T-helper 2 cell (primary cell): ENCODE results near the gene PHC2.

ENCODE experiments used
- DNase-seq, 5 experiments: peaks; one replicate each; pipeline versions ENCODE4 v3.0.0 to v3.0.0-alpha.2; 2012 to 2022

Gene PHC2

DNA sequence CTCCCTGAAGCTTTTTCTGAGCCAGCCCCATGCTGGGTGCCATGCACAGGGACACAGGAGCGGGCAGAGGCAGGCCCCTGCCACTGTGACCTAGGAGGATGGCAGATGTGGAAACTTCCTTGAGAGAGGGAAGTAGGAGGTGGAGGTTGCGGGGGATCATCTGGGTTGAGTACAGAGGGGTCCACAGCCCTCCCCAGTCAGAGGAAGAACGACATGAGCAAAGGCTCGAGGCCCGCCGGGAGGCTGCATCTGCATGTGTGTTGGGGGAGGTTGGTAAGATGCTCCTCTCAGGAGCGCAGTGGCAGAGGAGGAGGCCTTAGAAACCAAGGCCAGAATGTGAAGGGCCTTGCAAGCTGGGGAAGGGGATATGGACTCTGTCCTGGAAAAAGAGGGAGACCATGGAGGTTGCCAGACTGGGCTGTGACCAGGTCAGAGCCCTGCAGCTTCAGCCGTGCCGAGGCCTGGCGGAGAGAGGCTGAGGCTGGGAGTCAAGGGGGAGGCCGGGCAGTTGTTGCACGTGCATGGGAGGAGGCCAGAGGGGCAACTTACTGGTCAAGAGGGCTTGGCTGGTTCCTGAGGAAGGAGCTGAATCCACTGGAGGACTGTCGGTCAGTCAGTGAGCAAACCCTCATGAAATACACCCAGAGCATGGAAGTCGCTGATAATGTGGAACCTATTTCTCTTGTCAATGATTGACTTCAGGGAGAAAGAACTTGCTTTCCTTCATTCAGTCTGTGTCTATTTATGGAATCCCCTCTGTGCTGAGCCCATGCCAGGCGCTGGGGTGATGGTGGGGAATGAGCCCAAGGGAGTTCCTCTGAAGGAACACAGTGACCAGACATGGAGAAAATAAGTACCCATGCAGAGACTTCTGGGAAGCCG, 141.7 kb downstream of the PHC2 start:
- DNase-seq = no peak

DNA sequence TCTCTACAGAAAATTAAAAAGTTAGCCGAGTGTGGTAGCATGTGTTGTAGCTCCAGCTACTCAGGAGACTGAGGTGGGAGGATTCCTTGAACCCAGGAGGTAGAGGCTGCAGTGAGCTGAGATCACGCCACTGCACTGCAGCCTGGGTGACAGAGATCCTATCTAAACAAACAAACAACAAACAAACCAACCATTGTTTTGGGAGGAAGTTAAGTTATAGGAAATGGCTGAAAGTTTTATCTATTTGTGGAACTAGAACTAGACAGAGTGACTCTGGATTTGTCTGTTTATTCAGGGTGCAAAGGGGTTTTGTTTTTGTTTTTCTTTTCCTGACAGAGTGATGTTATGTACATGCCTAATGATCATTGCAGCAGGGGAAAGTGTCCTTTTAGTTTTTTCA, 143.6 kb downstream of the PHC2 start:
- DNase-seq = no peak

DNA sequence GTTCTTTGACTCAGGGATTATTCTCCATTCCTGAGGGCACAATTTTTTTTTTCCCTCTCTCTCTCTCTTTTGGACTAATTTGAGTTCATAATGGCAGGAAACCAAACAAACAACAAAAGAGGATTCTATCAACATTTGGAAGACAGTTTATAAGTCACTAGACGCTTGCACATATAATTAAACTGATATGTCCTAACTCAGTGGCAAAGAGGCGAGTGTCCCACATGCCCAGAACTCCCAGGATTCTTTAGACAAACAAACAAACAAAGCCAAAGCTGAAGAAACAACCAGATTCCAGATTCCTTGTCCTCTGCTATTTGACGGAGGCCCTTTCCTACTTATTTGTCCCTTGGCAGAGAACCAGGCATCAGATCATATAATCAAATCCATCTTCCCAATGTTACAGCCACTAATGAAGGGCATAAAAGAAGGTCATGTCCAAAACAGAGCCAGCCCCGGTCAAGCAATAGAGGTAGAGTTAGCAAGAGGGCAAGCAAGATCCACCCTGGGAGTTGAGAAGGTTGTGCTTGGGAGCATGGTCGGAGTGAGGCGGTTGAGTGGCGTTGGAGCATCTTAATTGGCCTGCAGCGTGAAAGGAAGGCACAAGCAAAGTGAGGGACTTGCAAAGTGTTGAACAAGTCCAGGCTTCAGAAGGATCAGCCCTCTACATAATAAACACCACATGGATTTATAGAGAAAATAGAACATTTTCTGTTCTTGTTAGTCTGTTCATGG, 144.3 kb downstream of the PHC2 start:
- DNase-seq = no peak

DNA sequence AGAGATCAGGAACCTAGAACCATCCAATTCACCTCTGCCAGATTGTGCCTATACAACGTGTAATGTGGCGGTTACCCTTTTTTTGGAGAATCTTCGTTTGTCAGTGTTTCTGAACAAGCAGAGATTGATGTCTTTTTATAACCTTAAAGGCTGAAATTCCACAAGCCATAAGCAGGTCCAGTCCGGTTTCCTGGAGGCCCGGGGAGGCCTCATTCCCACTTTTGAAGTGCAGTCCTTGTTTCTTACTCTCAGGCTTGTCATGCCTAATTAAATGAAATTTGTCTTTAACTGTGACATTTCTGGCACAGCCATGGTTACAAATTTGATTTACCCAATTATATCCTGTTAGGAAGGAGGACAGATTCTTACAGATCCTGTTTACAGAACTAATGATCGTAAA, 146.8 kb downstream of the PHC2 start:
- DNase-seq = no peak

- DNase-seq = no peak
Observed at GRCh38 chr1:33282791-33283190, 148.1 kb downstream of the PHC2 start.

GRCh38 chr1:33281554-33282303, 149.2 kb downstream of the PHC2 start:
- no peak for DNase-seq

DNA sequence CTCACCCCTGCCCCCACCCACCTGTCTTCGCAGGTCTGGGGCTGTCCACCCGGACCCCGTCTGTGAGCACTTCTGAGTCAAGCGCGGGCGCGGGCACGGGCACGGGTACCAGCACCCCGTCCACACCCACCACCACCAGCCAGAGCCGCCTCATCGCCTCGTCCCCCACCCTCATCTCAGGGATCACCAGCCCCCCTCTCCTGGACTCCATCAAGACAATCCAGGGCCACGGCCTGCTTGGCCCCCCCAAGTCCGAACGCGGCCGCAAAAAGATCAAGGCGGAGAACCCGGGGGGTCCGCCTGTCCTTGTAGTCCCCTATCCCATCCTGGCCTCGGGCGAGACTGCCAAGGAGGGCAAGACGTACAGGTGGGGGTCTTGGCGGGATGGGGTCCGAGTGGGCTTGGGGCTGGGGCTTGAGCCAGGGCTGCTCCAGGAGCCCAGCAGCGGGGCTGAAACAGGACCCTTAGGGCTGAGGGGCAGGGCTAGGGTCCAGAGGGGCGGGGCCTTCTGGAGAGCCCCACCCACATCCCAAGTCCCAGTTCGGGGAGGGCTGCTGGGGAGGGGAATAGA, 150.7 kb downstream of the PHC2 start:
- no peak for DNase-seq

GRCh38 chr1:33277488-33278084, 153.3 kb downstream of the PHC2 start:
- DNase-seq = no peak

GRCh38 chr1:33276573-33277298, 154.2 kb downstream of the PHC2 start:
- DNase-seq = no peak

GRCh38 chr1:33275706-33276572, 155.0 kb downstream of the PHC2 start:
- no peak for DNase-seq

DNA sequence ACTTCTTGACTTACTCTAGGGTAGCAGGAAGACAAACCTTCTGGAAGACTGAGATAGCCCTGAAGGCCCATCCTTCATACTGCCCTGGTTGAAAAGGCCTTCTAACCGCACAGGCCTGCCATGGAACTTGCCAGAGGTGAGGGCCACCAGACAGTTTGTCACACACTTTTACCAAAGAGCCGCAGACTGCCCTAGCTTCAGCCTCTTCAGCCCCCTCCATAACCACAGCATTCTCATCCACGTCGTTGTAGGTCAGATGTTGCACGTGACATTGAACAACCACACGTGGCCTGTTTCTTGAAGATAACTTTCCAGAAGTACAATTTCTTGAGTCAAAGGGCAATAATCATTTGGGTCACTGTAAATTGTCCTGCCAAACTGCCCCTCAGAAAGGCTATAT, 155.7 kb downstream of the PHC2 start:
- DNase-seq = no peak

DNA sequence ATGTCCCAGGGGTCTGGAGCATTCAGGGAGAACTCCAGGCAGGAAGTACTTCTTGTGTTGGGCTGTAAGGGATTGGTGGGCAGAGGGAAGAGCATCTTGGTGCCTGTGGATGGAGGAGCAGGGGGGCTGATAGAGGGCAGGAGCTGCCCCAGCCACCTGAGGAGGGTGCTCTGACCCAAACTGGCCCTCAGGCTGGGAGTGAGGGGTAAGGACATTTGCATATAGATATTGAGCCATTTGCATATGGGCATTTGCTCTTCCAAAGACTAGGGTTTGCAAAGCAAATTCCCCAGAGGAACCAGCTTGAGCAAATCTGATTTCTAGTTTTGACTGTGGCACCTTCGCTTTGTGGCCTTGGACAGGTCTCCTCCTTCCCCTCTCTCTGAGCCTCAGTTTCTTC, 156.4 kb downstream of the PHC2 start:
- no peak for DNase-seq

DNA sequence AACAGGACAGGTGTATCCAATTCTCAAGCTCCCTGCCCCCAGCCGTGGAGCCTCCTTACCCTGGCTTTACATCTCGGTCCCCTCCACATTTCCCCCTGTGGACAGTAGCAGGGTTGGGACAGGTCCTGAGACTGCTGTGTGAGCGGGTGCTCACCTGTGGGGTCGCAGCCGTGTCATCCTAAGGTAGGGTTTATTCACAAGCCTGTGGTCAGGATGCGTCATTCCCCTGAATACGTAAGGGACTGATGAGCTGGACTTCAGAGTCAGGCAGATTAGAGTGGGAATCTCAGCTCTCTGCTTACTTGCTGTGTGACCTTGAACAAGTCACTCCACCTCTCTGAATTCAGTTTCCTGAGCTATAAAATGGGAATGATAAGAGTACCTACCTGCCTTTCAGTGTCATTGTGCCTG, 156.9 kb downstream of the PHC2 start:
- DNase-seq = no peak
